ENCODE data around the gene CCDC66. TPM values are rescaled to one million over a fixed set of nuclear protein-coding genes. Genes with fewer than 3 reads are reported as not detected.
"Not testable (repeated sequence)": the region's sequence is repeated elsewhere in the genome, so short reads cannot be mapped to it uniquely, and the experiment has no call there.

CCDC66 gene
- total RNA-seq, 2 donors from 2014 or later, result 13.9 to 15.3 TPM

GRCh38 chr3:56593455-56594158, 36.6 kb downstream of the CCDC66 start:
- no peak for DNase-seq

GRCh38 chr3:56595975-56596840, 39.2 kb downstream of the CCDC66 start:
- Histone ChIP-seq H3K36me3 (no peaks in the 10 kb centered on the region), H3K4me3 (no peak overlapping the region), H3K9ac (ENCODE audit: low read depth in 2 of 2, low read length in 2 of 2) (no peak overlapping the region), H3K9me3 (no peaks in the 10 kb centered on the region), H3K4me1 (no peaks in the 10 kb centered on the region), H3K27me3 (no peaks in the 10 kb centered on the region), H3K27ac (no peak overlapping the region)
- TF ChIP-seq CTCF (IDR thresholded peaks at IDR 0.05), result no peak
- DNase-seq, result no peak
- intact Hi-C loops (cut with DNase I), result no loop called here

More at GRCh38 chr3:56593455-56594158, 36.6 kb downstream of the CCDC66 start:
- no peaks in the 10 kb centered on the region for H3K36me3 ChIP-seq
- TF ChIP-seq CTCF (IDR thresholded peaks at IDR 0.05), result no peak
- H3K9me3 ChIP-seq, result no peaks in the 10 kb centered on the region
- no peak overlapping the region for H3K9ac ChIP-seq (ENCODE audit: low read depth in 2 of 2, low read length in 2 of 2)
- no peaks in the 10 kb centered on the region for H3K27me3 ChIP-seq
- H3K27ac ChIP-seq, result no peak overlapping the region
- intact Hi-C loops (cut with DNase I), result no loop called here
- no peak overlapping the region for H3K4me3 ChIP-seq
- no peaks in the 10 kb centered on the region for H3K4me1 ChIP-seq

- H3K27ac ChIP-seq; H3K36me3 ChIP-seq; intact Hi-C loops (cut with DNase I); H3K4me3 ChIP-seq; H3K4me1 ChIP-seq; DNase-seq; H3K9me3 ChIP-seq; H3K27me3 ChIP-seq; H3K9ac ChIP-seq (ENCODE audit: low read depth in 2 of 2, low read length in 2 of 2): not testable (repeated sequence)
Observed at GRCh38 chr3:56608479-56608878, 51.5 kb downstream of the CCDC66 start.

GRCh38 chr3:56610669-56611335, 53.8 kb downstream of the CCDC66 start:
- no peak for DNase-seq
- Histone ChIP-seq H3K4me1 (no peaks in the 10 kb centered on the region), H3K36me3 (no peaks in the 10 kb centered on the region), H3K4me3 (no peak overlapping the region), H3K27me3 (no peaks in the 10 kb centered on the region), H3K27ac (no peak overlapping the region), H3K9me3 (no peaks in the 10 kb centered on the region), H3K9ac (ENCODE audit: low read depth in 2 of 2, low read length in 2 of 2) (no peak overlapping the region)
- TF ChIP-seq CTCF (IDR thresholded peaks at IDR 0.05), result no peak
- intact Hi-C loops (cut with DNase I), result no loop called here

- no peak overlapping the region for H3K27ac ChIP-seq
- DNase-seq, result no peak
- intact Hi-C loops (cut with DNase I), result no loop called here
- H3K4me1 ChIP-seq, result no peaks in the 10 kb centered on the region
- no peaks in the 10 kb centered on the region for H3K9me3 ChIP-seq
- H3K9ac ChIP-seq (ENCODE audit: low read depth in 2 of 2, low read length in 2 of 2), result no peak overlapping the region
- H3K36me3 ChIP-seq, result no peaks in the 10 kb centered on the region
- no peak overlapping the region for H3K4me3 ChIP-seq
- TF ChIP-seq CTCF (IDR thresholded peaks at IDR 0.05), result no peak
- H3K27me3 ChIP-seq, result no peaks in the 10 kb centered on the region
Observed at GRCh38 chr3:56611364-56611763, 54.4 kb downstream of the CCDC66 start.
